ENCODE measurements around the gene DAPP1. TPM values are rescaled to one million over a fixed set of nuclear protein-coding genes. Genes with fewer than 3 reads are reported as not detected.

The DAPP1 gene
- total and polyA plus RNA-seq, 2 experiments from 2014 or later, result not detected

- TF ChIP-seq ZNF462 (CRISPR knock-in tag; IDR thresholded peaks at IDR 0.05) (no peak), REST (IDR thresholded peaks at IDR 0.05; ENCODE audit: unreplicated experiment) (no peak), ZNF114 (CRISPR knock-in tag; IDR thresholded peaks at IDR 0.05) (no peak)
Measured at GRCh38 chr4:99861120-99861905, 44.7 kb downstream of the DAPP1 start (continued).

GRCh38 chr4:99863804-99864203, 47.2 kb downstream of the DAPP1 start:
- no peaks in the 10 kb centered on the region for H3K9me3 Mint-ChIP-seq
- H3K27me3 ChIP-seq (ENCODE audit: insufficient read depth), result no peaks in the 10 kb centered on the region
- no peaks in the 10 kb centered on the region for H3K4me1 ChIP-seq (ENCODE audit: insufficient read depth)
- no peak overlapping the region for H3K27ac ChIP-seq (ENCODE audit: low read depth)
- H3F3A ChIP-seq (replicated peaks; ENCODE audit: low read depth), result no peaks in the 10 kb centered on the region
- H3K27ac Mint-ChIP-seq, result no peak overlapping the region
- no peak for TF ChIP-seq CTCF (conservative IDR thresholded peaks at IDR 0.05; ENCODE audit: low read depth in 2 of 2)
- DNase-seq (ENCODE audit: low spot score) (no peak), ATAC-seq (no peak)
- peaks cover 7% of the 10 kb centered on the region; the same call in 2 of the 3 replicates for H3K4me1 Mint-ChIP-seq
- no peaks in the 10 kb centered on the region for H4K20me1 ChIP-seq (replicated peaks; ENCODE audit: insufficient read depth)
- H3K4me3 Mint-ChIP-seq, result no peak overlapping the region
- no peak overlapping the region for H3K4me3 ChIP-seq
- no peaks in the 10 kb centered on the region for H3K27me3 Mint-ChIP-seq (ENCODE audit: insufficient read depth, low read depth, poor library complexity)
- H3K79me2 ChIP-seq (replicated peaks; ENCODE audit: insufficient read depth), result no peaks in the 10 kb centered on the region
- no peak overlapping the region for H3K4me2 ChIP-seq
- no peaks in the 10 kb centered on the region for H3K36me3 Mint-ChIP-seq (ENCODE audit: low read depth)
- no peaks in the 10 kb centered on the region for H3K9me2 ChIP-seq (ENCODE audit: insufficient read depth)
- no peak overlapping the region for H2AFZ ChIP-seq
- no peaks in the 10 kb centered on the region for H3K36me3 ChIP-seq (ENCODE audit: insufficient read depth)

Data from GM23338 (cell line).